Uterus (tissue), 4 donors: Measurements from ENCODE around the gene KMT2A. TPM values are rescaled to one million over a fixed set of nuclear protein-coding genes. Genes with fewer than 3 reads are reported as not detected.

ENCODE experiments used
- DNase-seq, 2 donors: peaks; one replicate each; pipeline ENCODE4 v3.0.0-alpha.2; 2019 to 2020
- H3K27ac ChIP-seq, 2 donors: fragments of 200-600 bp; sonication (generic); 1 replicate in 1 of 2; 2 replicates in 1 of 2; pipeline ENCODE4 v1.5.1; 2016 to 2018
- H3K27me3 ChIP-seq, 2 donors: fragments of 200-600 bp; sonication (generic); one replicate each; pipeline ENCODE4 v1.5.1; 2018 to 2019; ENCODE audit warnings: control low read depth in 1 of 2
- H3K36me3 ChIP-seq, 2 donors: fragments of 200-600 bp; sonication (generic); one replicate each; pipeline ENCODE4 v1.5.1; 2019; ENCODE audit warnings: control low read depth in 1 of 2
- H3K4me1 ChIP-seq, 2 donors: fragments of 200-600 bp; sonication (generic); one replicate each; pipeline ENCODE4 v1.5.1; 2018 to 2019; ENCODE audit warnings: control low read depth in 1 of 2
- H3K4me3 ChIP-seq, 2 donors: fragments of 200-600 bp; sonication (generic); 1 replicate in 1 of 2; 2 replicates in 1 of 2; pipeline ENCODE4 v1.5.1; 2018 to 2019; ENCODE audit warnings: mild to moderate bottlenecking in 1 of 2
- H3K9me3 ChIP-seq, 2 donors: fragments of 200-600 bp; sonication (generic); one replicate each; pipeline ENCODE4 v1.5.1; 2019; ENCODE audit warnings: control low read depth in 1 of 2
- POLR2A ChIP-seq, 2 donors: fragments of 450-650 bp; IDR thresholded peaks; one replicate each; pipeline ENCODE4 v1.6.1; 2016; ENCODE audit warnings: antibody characterized with exemption in 2 of 2, mild to moderate bottlenecking in 1 of 2, moderate library complexity in 1 of 2
- intact Hi-C: fragments of 100-400 bp; cut with DNase I; formaldehyde crosslinking; loops from one replicate; pipeline ENCODE4 v1.15.1; 2023; ENCODE audit warnings: low total_unique reads
- total RNA-seq, 4 donors: library from RNA; depleted of rRNA in 3 of 4; stranded (reverse); fragments of >200 nt in 3 of 4; gene quantifications; one replicate each; pipeline versions ENCODE4 v1.1.0 to v1.2.4, GENCODE V29; 2014 to 2023
- TF ChIP-seq, protein P1 (sequence below), 4 experiments: fragments of 200-600 bp in 2 of 4; fragments of 450-650 bp in 2 of 4; sonication (generic) in 2 of 4; IDR thresholded peaks; one replicate each; pipeline ENCODE4 v1.5.1; 2016 to 2019; ENCODE audit warnings: antibody characterized with exemption in 4 of 4, mild to moderate bottlenecking in 2 of 4, moderate library complexity in 1 of 4
- donor health status: DM: yes; HTN: yes; CAD: no.

The KMT2A gene
- 100 to 1,000 TPM in 1 of 4 donors, 10 to 100 TPM in 3; 41.0 to 142 (median 73.9) TPM for total RNA-seq

- DNase-seq: peak; percentile 97 to 98
- Histone ChIP-seq H3K9me3 (no peaks in the 10 kb centered on the region), H3K4me1 (no peaks in the 10 kb centered on the region), H3K27ac (peak within 1 kb of the TSS; percentile 98 to 99), H3K36me3 (no peaks in the 10 kb centered on the region), H3K27me3 (no peaks in the 10 kb centered on the region), H3K4me3 (peak within 1 kb of the TSS; percentile 72 to 82)
- intact Hi-C loops: no loop called here
- TF ChIP-seq POLR2A (IDR thresholded peaks at IDR 0.05): peak in 1 of 2 donors; percentile 64
- TF ChIP-seq, protein P1, sequence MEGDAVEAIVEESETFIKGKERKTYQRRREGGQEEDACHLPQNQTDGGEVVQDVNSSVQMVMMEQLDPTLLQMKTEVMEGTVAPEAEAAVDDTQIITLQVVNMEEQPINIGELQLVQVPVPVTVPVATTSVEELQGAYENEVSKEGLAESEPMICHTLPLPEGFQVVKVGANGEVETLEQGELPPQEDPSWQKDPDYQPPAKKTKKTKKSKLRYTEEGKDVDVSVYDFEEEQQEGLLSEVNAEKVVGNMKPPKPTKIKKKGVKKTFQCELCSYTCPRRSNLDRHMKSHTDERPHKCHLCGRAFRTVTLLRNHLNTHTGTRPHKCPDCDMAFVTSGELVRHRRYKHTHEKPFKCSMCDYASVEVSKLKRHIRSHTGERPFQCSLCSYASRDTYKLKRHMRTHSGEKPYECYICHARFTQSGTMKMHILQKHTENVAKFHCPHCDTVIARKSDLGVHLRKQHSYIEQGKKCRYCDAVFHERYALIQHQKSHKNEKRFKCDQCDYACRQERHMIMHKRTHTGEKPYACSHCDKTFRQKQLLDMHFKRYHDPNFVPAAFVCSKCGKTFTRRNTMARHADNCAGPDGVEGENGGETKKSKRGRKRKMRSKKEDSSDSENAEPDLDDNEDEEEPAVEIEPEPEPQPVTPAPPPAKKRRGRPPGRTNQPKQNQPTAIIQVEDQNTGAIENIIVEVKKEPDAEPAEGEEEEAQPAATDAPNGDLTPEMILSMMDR (IDR thresholded peaks at IDR 0.05): peak in 2 of 4 experiments; percentile 97 to 100
Measured at GRCh38 chr11:118435893-118436624, at the start of gene KMT2A. Gene KMT2A (plus strand): TSS chr11:118436492. CDS start chr11:118436513, 21 bp downstream.

DNA sequence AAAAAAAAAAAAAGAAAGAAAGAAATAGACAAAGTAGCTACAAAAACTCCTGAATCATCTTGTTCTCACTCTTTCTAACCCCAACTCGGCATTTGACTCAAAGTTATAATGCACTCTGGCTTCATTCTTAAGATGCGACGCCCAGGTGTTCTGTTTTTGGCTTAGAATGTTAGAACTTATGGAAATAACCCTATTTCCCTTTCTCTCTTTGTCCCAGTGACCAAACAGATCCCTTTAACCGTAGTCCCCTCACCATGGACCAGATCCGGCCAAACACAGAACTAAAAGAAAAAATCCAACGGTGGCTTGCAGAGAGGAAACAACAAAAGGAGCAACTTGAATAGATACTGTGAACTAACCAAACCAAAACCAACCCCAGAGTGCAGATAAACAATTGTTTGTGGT lies 40.2 kb upstream of the KMT2A start:
- TF ChIP-seq POLR2A (IDR thresholded peaks at IDR 0.05): no peak
- TF ChIP-seq, protein P1 (IDR thresholded peaks at IDR 0.05): no peak
- Histone ChIP-seq H3K9me3 (no peaks in the 10 kb centered on the region), H3K36me3 (no peaks in the 10 kb centered on the region), H3K27me3 (no peaks in the 10 kb centered on the region), H3K27ac (no peak overlapping the region), H3K4me3 (no peak overlapping the region), H3K4me1 (peaks cover 0 to 4% of the 10 kb centered on the region in 2 donors)
- intact Hi-C loops: no loop called here
- DNase-seq: no peak

GRCh38 chr11:118397448-118397847 lies 38.8 kb upstream of the KMT2A start:
- Histone ChIP-seq H3K4me1 (peaks cover 0 to 6% of the 10 kb centered on the region in 2 donors), H3K36me3 (no peaks in the 10 kb centered on the region), H3K27ac (no peak overlapping the region), H3K4me3 (no peak overlapping the region), H3K27me3 (no peaks in the 10 kb centered on the region), H3K9me3 (no peaks in the 10 kb centered on the region)
- TF ChIP-seq, protein P1 (IDR thresholded peaks at IDR 0.05): no peak
- TF ChIP-seq POLR2A (IDR thresholded peaks at IDR 0.05): no peak
- intact Hi-C loops: no loop called here
- DNase-seq: no peak

DNA sequence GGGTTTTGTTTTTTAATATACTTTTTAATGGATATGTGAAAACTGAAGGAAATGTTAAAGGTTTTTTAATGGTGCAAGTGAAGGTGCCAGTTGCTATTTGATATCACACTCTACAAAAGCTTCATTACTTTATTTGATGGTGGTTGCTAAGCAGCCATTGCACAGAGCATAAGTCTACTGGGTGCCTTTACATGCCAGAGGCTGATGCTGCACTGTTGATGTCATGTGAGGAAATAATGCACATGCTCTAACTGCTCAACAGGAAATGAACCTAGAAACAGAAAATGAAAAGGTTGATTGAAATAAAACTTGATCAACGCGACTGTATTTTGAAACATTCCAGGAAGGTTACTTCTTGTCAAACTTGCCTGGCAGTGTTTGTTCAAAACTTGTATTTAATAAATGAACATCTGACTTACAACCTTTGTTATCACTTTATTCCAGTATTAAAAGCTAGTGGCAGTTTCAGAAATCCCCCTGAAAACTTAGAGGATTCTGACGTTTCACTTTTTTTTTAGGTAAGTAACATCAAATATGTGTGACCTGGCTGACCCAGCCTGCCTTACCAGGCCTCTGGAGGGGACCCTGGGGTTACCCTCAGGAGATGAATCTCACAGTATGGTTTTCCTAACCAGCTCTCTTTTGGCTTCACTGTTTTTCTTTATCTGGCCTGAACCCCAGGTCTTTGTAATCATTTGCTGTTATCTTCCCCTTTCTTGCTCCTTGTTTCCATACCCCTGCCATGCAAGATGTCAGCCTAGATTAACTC lies 37.3 kb upstream of the KMT2A start:
- Histone ChIP-seq H3K36me3 (no peaks in the 10 kb centered on the region), H3K27ac (no peak overlapping the region), H3K27me3 (no peaks in the 10 kb centered on the region), H3K9me3 (no peaks in the 10 kb centered on the region), H3K4me1 (peaks cover 3 to 15% of the 10 kb centered on the region in 2 donors), H3K4me3 (no peak overlapping the region)
- TF ChIP-seq, protein P1 (IDR thresholded peaks at IDR 0.05): no peak
- no peak for TF ChIP-seq POLR2A (IDR thresholded peaks at IDR 0.05)
- intact Hi-C loops: no loop called here
- no peak for DNase-seq
